Stimulated activated CD8-positive, alpha-beta memory T cell treated with anti-CD3 and anti-CD28 coated beads, Interleukin-12 subunit alpha, Interleukin-12 subunit beta, amount 100 ng/mL, for 24 hours (primary cell): ENCODE results near the gene RTKN.
A peak's percentile ranks its signal among the peaks of the same experiment; 100 is the strongest.
"Not testable (repeated sequence)": the region's sequence is repeated elsewhere in the genome, so short reads cannot be mapped to it uniquely, and the experiment has no call there.

Source experiments
- DNase-seq: peaks from one replicate; pipeline ENCODE4 v3.0.0-alpha.2; 2020; ENCODE audit errors: extremely low read depth

Gene RTKN

DNA sequence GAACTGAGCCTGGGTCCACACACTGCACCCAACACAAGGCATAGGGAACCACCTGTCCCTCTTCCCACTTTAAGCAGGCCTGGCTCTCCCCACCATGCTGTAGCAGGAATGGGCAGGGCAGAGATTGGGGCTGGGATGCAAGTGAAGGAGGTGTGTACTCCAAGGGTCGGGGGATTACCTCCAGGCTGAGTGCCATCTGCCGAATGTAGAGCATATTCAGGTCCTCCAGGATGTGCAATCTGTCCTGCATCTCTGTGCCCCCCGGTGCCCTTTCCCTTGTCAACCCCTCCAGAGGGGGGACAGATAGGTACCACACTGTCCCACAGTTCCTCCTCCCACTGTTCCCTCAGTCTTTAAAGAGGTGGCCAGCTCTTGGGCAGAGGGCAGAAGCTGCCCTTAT is 2.4 kb downstream of the RTKN start:
- DNase-seq: no peak

DNA sequence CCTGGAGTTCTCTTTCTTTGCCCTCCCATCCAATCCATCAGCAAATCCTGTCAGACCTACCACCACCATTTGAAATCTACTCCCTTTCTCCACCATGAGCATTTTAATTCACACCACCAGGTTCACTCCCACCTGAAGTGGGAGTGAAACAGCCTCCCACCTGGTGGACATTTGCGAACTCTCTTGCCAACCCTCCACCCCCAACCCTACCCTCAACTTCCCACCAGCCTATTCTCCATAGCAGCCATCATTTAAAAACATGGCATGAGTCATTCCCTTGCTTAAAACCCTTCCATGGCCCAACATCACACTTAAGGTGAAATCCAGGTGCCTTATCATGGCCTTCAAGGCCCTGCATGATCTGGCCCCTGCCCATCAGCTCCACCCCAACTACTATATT is 3.5 kb downstream of the RTKN start:
- no peak for DNase-seq

DNA sequence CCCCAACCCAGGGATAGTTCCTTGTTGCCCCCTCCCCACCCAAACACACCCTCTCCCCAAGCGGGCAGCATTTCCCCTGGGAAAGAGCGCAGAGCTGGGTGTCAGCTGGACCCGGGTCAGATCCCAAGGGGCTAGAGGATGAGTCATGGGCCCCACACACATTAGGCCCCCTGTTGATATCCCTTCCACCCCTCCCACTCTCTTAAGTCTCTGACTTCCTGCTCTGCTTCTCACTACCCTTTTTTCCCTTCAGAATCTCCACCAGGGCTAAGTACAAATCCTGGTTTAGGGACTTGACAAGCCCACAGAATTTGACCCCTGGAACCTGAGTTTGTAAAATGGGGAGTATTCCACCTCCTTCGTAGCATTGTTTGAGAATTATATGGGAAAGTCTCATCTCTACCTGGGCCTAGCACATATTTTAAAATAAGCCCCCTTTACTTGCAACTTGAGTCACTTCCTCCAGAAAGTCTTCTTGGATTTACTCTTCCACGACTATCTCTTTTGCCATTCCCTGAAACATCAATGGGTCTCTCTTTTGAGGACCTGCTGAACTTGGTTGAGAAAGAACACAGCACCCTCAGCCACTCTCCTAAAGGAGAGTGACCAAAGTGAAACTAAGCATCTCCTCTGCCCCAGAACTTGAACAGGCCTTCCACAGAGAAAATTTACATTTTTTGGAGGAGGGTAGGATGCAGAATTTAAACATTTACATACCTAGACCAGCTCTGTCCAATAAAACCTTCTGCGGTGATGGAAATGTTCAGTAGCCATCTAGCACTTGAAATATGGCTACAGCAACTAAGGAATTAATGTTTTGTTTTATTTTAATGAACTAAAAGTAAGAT is 4.7 kb downstream of the RTKN start:
- no peak for DNase-seq

DNA sequence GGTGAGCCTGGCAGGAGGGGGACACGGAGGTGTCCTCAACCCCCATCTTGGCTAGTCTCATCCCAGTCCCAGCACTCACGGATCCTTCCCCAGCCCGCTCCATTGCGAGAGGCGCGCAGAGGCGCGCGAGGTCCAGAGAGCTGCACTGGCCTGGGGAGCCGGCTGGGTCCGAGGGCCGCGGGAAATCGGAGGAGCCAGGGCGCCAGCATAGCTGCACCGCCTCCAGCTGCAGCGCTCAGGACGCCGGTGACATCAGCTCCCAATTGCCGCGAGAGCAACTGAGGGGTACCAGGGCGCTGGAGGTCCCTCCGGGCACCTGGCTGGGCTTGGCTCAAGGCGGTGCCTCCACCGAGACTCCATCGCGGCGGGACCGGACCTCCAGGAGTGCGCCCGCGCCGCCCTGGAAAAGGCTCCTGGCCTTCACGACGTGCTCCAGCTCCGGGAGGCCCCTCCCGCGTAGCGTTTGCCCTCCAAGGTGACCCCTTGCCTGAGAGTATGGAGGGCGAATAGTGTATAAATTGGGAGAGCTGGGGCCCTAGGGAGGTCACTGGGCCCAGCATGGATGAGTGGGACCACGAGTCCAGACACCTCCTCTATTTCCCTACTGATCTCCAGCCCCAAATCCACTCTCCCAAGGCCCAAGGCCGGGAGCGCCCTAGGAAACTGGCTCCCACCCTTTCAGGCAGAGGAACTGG is 5.5 kb downstream of the RTKN start:
- no peak for DNase-seq

DNA sequence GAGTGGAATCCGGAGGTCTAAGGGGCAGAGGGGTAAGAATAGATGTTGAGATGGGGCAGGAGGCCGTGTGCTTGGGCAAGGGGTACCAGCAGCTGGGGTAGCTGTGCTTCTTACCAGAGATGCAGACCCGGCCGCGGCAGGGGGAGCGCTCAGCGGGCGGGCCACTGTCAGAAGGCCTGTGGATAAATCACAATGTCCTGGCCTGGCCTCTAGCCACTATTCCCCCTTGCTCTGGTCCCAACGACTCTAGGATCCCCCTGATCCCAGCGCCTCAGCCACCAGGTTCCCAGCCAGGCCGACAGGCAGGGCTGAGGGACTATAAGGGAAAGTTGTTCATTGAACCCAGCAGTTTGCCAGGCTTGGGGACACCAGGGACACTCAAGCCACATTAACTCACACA is 11.2 kb downstream of the RTKN start:
- no peak for DNase-seq

DNA sequence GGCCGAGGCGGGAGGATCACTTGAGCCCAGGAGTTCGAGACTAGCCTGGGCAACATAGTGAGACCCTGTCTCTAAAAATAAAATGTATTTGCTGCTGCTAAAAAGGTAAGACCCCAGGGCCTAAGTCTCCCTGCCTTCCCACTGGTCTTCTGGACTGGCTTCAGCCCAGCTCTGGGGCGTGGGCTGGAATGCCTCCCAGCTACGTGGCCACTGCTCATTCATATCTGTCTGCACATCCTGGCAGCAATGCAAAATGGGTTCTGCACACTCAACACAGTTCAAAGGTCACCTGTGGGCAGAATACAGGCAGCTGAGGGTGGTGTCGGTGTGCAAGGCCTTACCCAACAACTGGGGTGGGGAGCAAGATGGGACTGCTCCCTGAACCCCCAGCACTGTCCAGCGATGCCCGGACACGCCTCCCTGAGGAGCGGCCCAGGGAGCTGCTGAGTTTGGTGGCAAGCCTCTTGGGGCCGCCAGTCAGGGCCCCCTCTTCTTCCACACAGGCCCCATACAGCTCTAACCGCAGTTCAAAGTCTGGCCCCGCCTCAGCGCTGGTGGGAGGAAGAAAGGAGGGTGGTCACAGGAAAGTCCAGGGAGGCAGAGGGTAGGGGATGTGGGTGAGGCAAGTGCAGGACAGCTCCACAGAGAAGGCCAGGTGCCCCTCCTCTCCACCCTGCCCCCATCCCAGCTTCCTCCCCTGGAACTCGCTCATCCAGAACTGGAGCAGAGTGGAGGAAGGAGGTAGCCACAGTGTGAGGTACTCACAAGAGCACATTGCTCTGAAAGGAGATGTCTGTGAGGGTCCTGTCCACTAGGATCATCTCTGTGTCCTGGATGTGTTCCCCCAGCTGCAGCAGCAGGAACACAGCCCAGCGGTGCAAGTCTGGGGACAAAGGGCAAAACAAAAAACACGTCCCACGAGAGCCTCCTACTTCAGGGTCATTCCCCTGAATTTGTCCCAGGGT is 12.0 kb downstream of the RTKN start:
- no peak for DNase-seq

DNA sequence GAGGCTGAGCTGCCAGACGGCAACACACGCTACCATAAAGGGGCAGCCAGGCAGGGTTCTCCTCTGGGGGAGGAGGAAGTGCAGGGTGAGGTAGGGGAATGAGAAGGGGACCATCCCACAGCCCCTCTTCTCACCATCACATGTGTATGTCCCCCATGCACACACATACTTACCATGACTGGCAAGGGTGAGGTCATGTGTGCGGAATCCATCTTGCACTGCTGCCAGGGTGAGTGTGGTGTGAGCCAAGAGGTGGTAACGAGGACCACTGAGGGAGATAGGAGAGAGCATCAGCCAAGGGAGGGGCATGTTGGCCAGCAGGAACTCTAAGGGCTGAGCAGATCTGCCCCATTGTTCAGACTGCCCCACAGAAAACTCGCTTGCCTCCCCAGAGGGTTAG is 13.1 kb downstream of the RTKN start:
- DNase-seq: no peak

DNA sequence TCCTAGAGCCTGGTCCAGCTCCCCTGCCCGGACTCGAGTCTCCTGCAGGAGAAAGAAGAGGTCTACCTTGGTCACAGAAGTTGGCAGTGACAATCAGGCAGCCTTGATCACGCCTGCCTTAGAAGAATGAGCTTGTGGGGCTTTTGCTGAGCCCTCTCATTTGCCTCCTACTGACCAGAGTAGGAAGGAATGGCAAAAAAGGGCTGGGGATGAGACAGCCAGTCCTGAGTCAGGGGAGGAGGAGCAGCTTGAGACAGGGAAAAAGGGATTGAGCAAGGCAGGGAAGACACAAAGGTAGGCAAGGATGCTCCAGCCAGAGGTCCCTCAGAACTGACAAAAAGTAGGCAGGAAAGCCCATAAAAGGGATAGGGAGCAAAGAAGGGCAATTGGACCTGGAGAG is 14.2 kb downstream of the RTKN start:
- no peak for DNase-seq

DNA sequence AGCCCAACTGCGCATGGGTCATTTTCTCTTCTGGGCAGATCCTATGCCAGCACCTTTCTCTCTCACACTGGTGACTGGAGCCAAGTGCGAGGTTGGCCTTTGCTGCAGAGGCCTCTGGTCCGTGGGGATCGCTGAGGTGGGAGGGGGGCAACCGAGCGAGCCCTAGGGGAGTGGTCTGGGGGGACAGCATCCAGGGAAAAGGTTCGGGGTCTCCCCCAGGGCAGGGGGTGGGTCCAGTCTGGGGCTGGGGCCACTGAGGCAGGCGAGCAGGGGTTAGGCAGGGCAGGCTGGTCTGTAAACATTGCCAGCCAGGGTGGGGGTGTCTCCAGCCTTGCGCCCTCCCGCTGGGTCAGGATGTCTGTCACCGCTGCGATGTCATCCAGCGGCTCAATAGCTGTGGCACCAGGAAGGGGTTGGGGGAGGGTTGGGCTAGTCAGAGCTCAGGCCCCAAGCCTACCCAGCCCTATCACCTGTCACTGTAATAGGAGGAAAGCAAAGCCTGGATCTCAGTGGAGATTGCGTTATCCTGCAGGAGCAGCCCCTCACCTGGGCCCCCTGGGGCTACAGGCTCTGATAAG is 15.5 kb downstream of the RTKN start:
- no peak for DNase-seq

DNA sequence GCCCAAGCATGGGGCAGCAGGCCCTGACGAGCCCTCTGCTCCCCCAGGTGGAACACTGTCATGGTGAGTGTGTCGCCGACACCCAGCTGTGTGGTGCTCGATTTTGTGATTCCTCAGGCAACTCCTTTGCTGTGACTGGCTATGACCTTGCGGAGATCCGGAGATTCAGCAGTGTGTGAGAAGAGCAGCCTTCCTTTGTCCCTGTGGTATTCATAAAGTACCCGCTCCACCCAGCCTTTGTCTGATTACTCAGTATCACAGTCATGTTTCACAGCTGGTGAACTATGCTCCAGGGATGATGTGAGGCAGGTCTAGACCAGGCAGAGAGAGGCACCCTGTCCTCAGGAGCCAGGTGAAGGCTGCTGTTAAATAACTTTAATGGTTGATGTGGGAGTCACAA is 16.2 kb downstream of the RTKN start:
- DNase-seq: no peak

DNA sequence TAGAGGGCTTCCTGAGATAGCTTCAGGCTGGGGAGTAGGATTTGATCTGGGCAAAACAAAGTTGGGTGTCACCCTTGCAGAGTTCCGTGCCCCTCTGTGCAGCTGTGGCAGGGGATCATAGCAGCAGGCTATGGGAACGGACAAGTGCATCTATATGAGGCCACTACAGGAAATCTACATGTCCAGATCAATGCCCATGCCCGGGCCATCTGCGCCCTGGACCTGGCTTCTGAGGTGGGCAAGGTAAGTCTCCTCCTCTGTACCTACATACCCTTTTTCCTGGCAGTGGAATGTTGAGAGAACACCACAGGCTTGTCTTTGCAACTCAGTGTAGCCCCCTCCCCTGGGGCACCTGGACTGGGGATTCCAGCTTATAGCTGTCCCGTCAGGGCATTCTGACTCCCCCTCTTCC is 16.7 kb downstream of the RTKN start:
- no peak for DNase-seq

DNA sequence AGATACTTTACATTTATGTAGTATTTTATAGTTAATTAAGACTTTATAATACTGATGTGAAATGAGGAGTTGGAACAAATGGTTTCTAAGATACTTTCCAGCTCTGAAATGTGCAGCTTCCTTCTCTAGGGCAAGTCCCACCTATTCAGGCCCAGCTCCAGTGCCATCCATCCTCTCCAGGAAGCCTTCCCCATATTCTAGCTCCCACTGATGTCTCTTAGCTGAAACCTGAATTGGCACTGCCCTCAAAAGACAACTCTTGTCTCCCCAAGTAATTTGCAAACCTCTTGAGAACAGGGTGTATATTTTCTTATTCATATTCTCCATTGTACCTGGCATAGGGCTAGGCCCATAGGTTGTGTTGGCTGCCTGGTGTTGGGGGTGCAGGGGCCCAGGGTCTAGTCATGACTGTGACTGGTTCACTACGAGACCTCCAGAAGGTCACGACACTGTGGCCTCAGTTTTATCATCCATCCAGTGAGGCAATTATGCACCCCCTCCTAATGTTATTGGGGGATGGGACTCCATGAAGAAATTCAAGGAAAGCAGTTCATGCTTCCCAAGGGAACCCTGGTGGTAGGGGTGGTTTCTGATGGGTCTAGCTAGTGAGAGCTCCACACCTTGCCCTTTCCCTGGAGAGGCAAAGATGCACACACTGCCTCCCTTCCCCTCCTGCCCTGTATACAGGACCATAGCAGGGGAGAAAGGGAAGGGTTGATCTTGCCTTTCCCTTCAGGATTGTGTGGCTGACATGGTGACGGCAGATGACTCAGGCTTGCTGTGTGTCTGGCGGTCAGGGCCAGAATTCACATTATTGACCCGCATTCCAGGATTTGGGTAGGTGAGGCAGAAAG is 17.4 kb downstream of the RTKN start:
- DNase-seq: no peak

DNA sequence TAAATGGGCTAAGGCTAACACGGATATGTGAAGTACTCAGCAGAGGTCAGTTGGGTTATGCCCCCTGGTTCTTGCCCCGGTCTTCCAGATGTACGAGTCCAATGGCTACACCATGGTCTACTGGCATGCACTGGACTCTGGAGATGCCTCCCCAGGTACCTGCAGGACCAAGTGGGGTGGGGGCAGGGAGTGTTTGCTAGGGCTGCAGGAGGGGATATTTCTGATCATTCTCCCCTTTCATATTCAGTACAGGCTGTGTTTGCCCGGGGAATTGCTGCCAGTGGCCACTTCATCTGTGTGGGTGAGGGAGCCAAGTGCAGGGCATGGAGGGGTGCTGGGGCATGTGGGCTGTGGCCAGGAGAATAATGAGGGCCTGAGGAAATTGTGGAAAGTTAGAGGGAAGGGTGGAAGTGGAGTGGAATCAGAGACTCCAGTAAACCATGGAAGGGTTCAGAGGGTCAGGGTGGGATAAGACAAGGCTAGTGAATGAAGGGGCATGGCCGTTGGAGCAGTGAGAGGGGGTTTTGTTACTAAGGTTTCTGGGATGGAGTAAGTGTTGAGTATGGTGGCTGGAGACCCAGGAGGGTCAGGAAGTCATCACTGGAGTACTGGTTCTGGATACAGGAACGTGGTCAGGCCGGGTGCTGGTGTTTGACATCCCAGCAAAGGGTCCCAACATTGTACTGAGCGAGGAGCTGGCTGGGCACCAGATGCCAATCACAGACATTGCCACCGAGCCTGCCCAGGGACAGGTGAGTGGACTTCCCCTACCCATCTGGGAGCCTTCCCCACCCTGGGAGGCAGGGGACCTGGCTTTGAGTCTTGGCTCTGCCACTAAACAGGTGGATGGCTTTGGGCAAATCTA is 18.3 kb downstream of the RTKN start:
- no peak for DNase-seq

DNA sequence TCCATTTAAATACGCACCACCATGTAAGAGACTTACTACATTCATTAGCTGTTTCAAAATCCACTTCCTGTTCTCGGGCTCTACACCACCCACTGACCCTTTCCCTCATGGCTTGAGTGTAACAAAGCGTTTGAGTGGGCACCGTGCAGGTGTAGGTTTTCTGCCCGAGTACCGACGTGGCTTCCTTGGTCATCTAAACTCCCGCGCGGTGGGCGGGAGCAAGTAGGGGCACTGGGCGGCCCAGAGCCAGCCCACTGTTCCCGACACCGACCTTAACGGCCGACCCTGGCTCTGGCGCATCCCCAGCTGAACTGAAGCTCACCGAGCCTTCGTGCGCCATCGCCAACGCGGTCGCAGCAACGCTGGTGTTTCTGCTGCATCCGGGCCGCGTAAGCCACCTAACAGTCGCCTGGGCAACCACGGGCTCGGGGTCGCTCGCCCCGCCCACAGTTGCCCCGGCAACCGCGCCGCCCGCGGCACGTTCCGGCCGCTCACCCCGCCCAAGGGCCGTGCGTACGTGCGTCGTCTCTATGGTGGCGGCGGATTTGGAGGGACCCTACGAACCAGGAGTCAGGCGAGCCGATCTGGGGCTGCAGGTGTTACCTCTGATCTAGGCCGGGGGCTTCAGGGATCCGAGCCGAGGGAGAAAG is 20.4 kb downstream of the RTKN start, which contains the start of the genes C2orf81 and WDR54:
TSS of gene C2orf81 (minus strand) at position 399 of the 650 bp plus-strand sequence. CDS start at position 340, 59 bp downstream.
TSS of gene WDR54 (plus strand) at position 510 of the 650 bp plus-strand sequence. CDS start 424 bp downstream, outside the sequence.
- peak; percentile 85 for DNase-seq

DNA sequence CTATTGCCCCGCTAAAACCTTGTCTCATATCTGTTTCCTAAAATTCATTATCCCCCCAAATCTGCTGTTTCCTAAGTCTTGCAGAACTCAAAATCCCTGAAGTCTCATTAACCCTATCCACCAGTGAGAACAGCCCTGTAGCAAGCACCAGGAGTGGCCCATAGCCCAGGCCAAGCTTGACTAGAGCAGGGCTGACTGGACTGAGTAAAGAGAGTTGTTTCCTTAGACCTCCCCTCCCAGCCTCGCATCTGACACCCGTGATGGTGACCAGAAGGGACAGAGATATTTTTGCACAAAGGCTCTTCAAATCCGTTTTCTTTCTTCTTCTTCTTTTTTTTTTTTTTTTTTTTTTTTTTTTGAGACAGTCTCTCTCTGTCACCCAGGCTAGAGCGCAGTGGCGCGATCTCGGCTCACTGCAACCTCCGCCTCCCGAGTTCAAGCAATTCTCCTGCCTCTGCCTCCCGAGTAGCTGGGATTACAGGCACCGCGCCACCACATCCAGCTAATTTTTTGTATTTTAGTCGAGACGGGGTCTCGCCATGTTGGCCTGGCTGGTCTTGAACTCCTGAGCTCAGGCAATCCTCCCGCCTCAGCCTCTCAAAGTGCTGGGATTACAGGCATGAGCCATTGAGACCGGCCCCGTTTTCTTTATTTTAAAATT is 21.2 kb downstream of the RTKN start:
- not testable (repeated sequence) for DNase-seq

DNA sequence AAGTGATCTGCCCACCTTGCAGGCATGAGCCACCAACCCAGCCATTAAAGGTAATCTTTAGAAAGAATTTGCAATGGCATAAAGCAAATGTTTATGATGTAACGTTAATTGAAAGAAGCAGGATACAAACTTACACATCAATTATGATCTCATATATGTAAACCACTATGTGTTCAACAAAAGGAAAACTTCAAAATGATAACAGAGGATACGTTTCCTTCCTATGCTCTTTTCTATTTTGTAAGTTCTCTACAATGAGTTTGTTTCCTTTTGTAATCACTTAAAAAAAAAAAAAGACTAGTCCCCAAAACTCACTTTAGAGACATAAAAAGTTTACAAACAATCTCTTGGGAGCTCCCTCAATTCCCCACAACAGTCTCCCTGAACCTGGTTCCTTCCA is 21.7 kb downstream of the RTKN start:
- DNase-seq: no peak

DNA sequence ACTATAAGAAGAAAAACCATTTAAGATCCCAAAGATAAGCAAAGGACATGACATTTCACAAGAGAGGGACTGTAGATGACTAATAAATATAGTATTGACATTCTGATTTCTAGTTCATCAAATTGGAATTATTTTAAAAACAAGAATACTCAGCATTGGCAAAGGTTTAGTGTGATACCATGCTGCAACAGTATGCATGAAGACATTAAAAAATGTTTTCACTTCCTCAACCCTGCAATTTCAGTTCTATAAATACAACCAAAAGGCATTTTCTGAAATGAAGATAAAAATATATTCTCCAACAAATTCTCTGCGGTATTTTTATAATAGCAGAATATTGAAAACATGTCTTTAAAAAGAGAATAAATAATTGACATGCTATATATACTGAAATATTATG is 22.4 kb downstream of the RTKN start:
- DNase-seq: no peak

DNA sequence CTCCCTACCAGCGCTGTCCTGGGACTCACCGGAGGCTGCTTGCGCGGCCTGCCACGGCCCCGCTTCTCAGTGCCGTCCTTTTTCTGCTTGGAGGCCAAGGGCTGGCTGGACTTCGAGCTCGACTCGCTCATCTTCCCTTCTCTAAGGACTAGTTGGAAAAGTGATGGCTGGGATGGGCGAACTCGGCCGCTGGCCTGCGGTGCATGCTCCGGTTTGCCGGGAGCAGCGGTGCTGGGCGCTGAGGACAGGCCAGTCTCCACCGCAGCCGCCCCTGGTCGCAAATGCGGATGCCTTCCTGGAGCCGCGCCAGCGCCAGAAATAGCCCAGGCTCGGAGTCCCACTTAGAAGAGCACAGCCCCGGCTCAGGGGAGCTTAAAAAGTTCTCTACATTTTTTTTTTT is 23.4 kb downstream of the RTKN start:
- DNase-seq: no peak

DNA sequence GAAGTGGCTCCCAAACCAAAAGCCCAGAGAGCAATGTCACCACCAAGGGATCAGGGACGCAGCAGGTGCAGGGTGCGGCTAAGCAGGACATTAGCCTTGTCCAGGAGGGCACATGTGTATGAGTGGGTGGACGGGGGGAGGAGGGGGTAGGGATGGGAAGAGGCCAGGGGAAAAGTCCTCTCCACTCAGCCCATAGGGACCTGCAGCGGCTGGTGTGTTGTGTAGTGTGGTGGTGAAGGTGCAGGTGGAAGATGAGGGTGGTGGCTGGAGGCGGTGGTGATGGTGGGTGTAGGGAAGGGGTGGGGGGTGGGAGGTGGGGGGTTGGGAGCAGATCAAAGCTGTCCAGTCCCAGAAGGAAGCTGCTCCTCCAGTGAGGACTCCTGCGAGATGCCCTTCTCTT is 24.0 kb downstream of the RTKN start:
- no peak for DNase-seq
